Natural killer cell treated with Interleukin-12 subunit alpha and Interleukin-12 subunit beta and Interleukin-15 and Interleukin-18, amount 100 ng/mL, for 72 hours (primary cell): ENCODE measurements around the gene CLDN15. TPM values are rescaled to one million over a fixed set of nuclear protein-coding genes. Genes with fewer than 3 reads are reported as not detected.

Experiments
- ATAC-seq, 2 donors: fragments of 150-1000 bp; cut with Tn5 transposase in 1 of 2; sonication (Bioruptor Pico), chemical (Tn5 transposase) in 1 of 2; 2 replicates each; pipeline ENCODE4 v1.10.0; 2021
- DNase-seq: peaks from one replicate; pipeline ENCODE4 v3.0.0; 2022; ENCODE audit warnings: low spot score
- H3K27ac Mint-ChIP-seq, 2 donors: 1 replicate in 1 of 2; 2 replicates in 1 of 2; pipeline ENCODE4 v1.8.0; 2022; ENCODE audit warnings: mixed read lengths in 2 of 2, mild to moderate bottlenecking in 1 of 2, moderate library complexity in 1 of 2
- H3K27me3 Mint-ChIP-seq, 2 donors: 1 replicate in 1 of 2; 2 replicates in 1 of 2; pipeline ENCODE4 v1.8.0; 2022; ENCODE audit warnings: mixed read lengths in 2 of 2
- H3K36me3 Mint-ChIP-seq: one replicate; pipeline ENCODE4 v1.8.0; 2022; ENCODE audit warnings: mixed read lengths
- H3K4me1 Mint-ChIP-seq, 2 donors: 1 replicate in 1 of 2; 2 replicates in 1 of 2; pipeline ENCODE4 v1.8.0; 2022; ENCODE audit warnings: low read depth in 2 of 2, mixed read lengths in 2 of 2, mild to moderate bottlenecking in 1 of 2
- H3K4me3 Mint-ChIP-seq: one replicate; pipeline ENCODE4 v1.8.0; 2022; ENCODE audit warnings: mixed read lengths
- H3K9me3 Mint-ChIP-seq: 2 replicates; pipeline ENCODE4 v1.8.0; 2022; ENCODE audit warnings: mixed read lengths
- total RNA-seq, 2 donors: library from RNA; stranded (reverse); gene quantifications; one replicate each; pipeline ENCODE4 v1.2.3, GENCODE V29; 2022

The CLDN15 gene
- total RNA-seq, 2 donors from 2014 or later: 16.6 to 34.0 TPM

GRCh38 chr7:101222275-101222830 lies 15.2 kb downstream of the CLDN15 start:
- no peaks in the 10 kb centered on the region for H3K9me3 Mint-ChIP-seq
- ATAC-seq (no peak), DNase-seq (no peak)
- H3K4me1 Mint-ChIP-seq: peaks cover 18 to 22% of the 10 kb centered on the region in 2 donors
- no peak overlapping the region for H3K27ac Mint-ChIP-seq
- no peaks in the 10 kb centered on the region for H3K27me3 Mint-ChIP-seq
- no peak overlapping the region for H3K4me3 Mint-ChIP-seq
- no peaks in the 10 kb centered on the region for H3K36me3 Mint-ChIP-seq

- no peaks in the 10 kb centered on the region for H3K36me3 Mint-ChIP-seq
- H3K9me3 Mint-ChIP-seq: no peaks in the 10 kb centered on the region
- ATAC-seq (no peak), DNase-seq (no peak)
- H3K27ac Mint-ChIP-seq: no peak overlapping the region
- H3K4me3 Mint-ChIP-seq: no peak overlapping the region
- peaks cover 30 to 34% of the 10 kb centered on the region in 2 donors for H3K4me1 Mint-ChIP-seq
- no peaks in the 10 kb centered on the region for H3K27me3 Mint-ChIP-seq
Measured at GRCh38 chr7:101220295-101220694, 17.3 kb downstream of the CLDN15 start.

GRCh38 chr7:101218236-101219125 lies 19.1 kb downstream of the CLDN15 start:
- ATAC-seq (peak in 1 of 2 donors; percentile 1), DNase-seq (no peak)
- Mint-ChIP-seq H3K36me3 (no peaks in the 10 kb centered on the region), H3K27ac (peak overlapping the region; percentile 91 to 97), H3K4me1 (peaks cover 30 to 34% of the 10 kb centered on the region in 2 donors), H3K9me3 (no peaks in the 10 kb centered on the region), H3K27me3 (no peaks in the 10 kb centered on the region), H3K4me3 (peak overlapping the region; percentile 97)

GRCh38 chr7:101217388-101218235 lies 20.0 kb downstream of the CLDN15 start, which contains the start of the genes PLOD3 and ZNHIT1:
Gene PLOD3, minus strand, starts transcription at chr7:101217581. Its CDS starts 307 bp downstream, at chr7:101217274.
Gene ZNHIT1, plus strand, starts transcription at chr7:101218165. Its CDS starts 31 bp downstream, at chr7:101218196.
- peak; percentile 95 for DNase-seq
- Mint-ChIP-seq H3K4me3 (peak within 1 kb of the TSS; percentile 97), H3K27ac (peak within 1 kb of the TSS; percentile 91 to 97), H3K9me3 (no peaks in the 10 kb centered on the region), H3K4me1 (peaks cover 30 to 34% of the 10 kb centered on the region in 2 donors), H3K27me3 (no peaks in the 10 kb centered on the region), H3K36me3 (no peaks in the 10 kb centered on the region)
- ATAC-seq: peak; percentile 81 to 88

- Mint-ChIP-seq H3K4me1 (peaks cover 27 to 34% of the 10 kb centered on the region in 2 donors), H3K27me3 (no peaks in the 10 kb centered on the region), H3K9me3 (no peaks in the 10 kb centered on the region), H3K4me3 (peak overlapping the region; percentile 97), H3K36me3 (no peaks in the 10 kb centered on the region), H3K27ac (peak overlapping the region; percentile 91 to 97)
- DNase-seq (no peak), ATAC-seq (peak in 1 of 2 donors; percentile 41)
Measured at GRCh38 chr7:101216860-101217387, 20.7 kb downstream of the CLDN15 start.

- Mint-ChIP-seq H3K4me3 (peak overlapping the region; percentile 97), H3K4me1 (peaks cover 20 to 34% of the 10 kb centered on the region in 2 donors), H3K36me3 (no peaks in the 10 kb centered on the region), H3K27ac (peak overlapping the region; percentile 91 to 97), H3K9me3 (no peaks in the 10 kb centered on the region), H3K27me3 (no peaks in the 10 kb centered on the region)
- DNase-seq: no peak
- ATAC-seq: no peak
Measured at GRCh38 chr7:101216001-101216859, 21.4 kb downstream of the CLDN15 start.

- no peak for ATAC-seq
- Mint-ChIP-seq H3K9me3 (no peaks in the 10 kb centered on the region), H3K27ac (no peak overlapping the region), H3K36me3 (no peaks in the 10 kb centered on the region), H3K27me3 (no peaks in the 10 kb centered on the region), H3K4me1 (peaks cover 12% of the 10 kb centered on the region in 2 donors), H3K4me3 (no peak overlapping the region)
- no peak for DNase-seq
Measured at GRCh38 chr7:101212014-101212413, 25.6 kb downstream of the CLDN15 start.

- Mint-ChIP-seq H3K4me1 (peaks cover 8 to 9% of the 10 kb centered on the region in 2 donors), H3K27ac (no peak overlapping the region), H3K9me3 (no peaks in the 10 kb centered on the region), H3K36me3 (no peaks in the 10 kb centered on the region), H3K27me3 (no peaks in the 10 kb centered on the region), H3K4me3 (no peak overlapping the region)
- ATAC-seq: no peak
- no peak for DNase-seq
Measured at GRCh38 chr7:101211501-101211900, 26.1 kb downstream of the CLDN15 start.

GRCh38 chr7:101210143-101210542 lies 27.5 kb downstream of the CLDN15 start:
- no peaks in the 10 kb centered on the region for H3K4me1 Mint-ChIP-seq
- no peaks in the 10 kb centered on the region for H3K36me3 Mint-ChIP-seq
- no peaks in the 10 kb centered on the region for H3K9me3 Mint-ChIP-seq
- no peak overlapping the region for H3K4me3 Mint-ChIP-seq
- H3K27ac Mint-ChIP-seq: no peak overlapping the region
- DNase-seq (no peak), ATAC-seq (no peak)
- no peaks in the 10 kb centered on the region for H3K27me3 Mint-ChIP-seq

GRCh38 chr7:101208794-101209193 lies 28.8 kb downstream of the CLDN15 start:
- ATAC-seq (no peak), DNase-seq (no peak)
- peaks cover 0 to 3% of the 10 kb centered on the region in 2 donors for H3K4me1 Mint-ChIP-seq
- H3K27me3 Mint-ChIP-seq: peaks cover under 1 to 4% of the 10 kb centered on the region in 2 donors
- no peaks in the 10 kb centered on the region for H3K9me3 Mint-ChIP-seq
- no peak overlapping the region for H3K27ac Mint-ChIP-seq
- no peak overlapping the region for H3K4me3 Mint-ChIP-seq
- H3K36me3 Mint-ChIP-seq: no peaks in the 10 kb centered on the region

- Mint-ChIP-seq H3K27ac (no peak overlapping the region), H3K4me1 (peaks cover 0 to 4% of the 10 kb centered on the region in 2 donors), H3K27me3 (peaks cover 7 to 15% of the 10 kb centered on the region in 2 donors), H3K9me3 (no peaks in the 10 kb centered on the region), H3K4me3 (no peak overlapping the region), H3K36me3 (no peaks in the 10 kb centered on the region)
- DNase-seq (no peak), ATAC-seq (no peak)
Measured at GRCh38 chr7:101207459-101207858, 30.1 kb downstream of the CLDN15 start.

- Mint-ChIP-seq H3K27ac (no peak overlapping the region), H3K4me1 (peaks cover 0 to 4% of the 10 kb centered on the region in 2 donors)
- ATAC-seq: no peak
Measured at GRCh38 chr7:101206665-101207042, 30.9 kb downstream of the CLDN15 start.

More at GRCh38 chr7:101206665-101207042, 30.9 kb downstream of the CLDN15 start:
- DNase-seq: no peak
- Mint-ChIP-seq H3K4me3 (no peak overlapping the region), H3K27me3 (peaks cover 7 to 15% of the 10 kb centered on the region in 2 donors), H3K9me3 (no peaks in the 10 kb centered on the region), H3K36me3 (no peaks in the 10 kb centered on the region)
